Hypothalamus (tissue), 51 donors: Measurements from ENCODE around the gene EFNB1.
A peak's percentile ranks its signal among the peaks of the same experiment; 100 is the strongest.

Experiments used
- DNase-seq, 51 donors: peaks; one replicate each; lab custom pipeline; 2025; lab: John Stamatoyannopoulos, UW

Gene EFNB1

GRCh38 chrX:68841251-68842049, 12.6 kb downstream of the EFNB1 start:
- DNase-seq = peak in 1 of 51 donors; percentile 0

- no peak for DNase-seq
Measured at GRCh38 chrX:68842351-68842750, 13.5 kb downstream of the EFNB1 start.

- no peak for DNase-seq
Measured at GRCh38 chrX:68842781-68843581, 14.2 kb downstream of the EFNB1 start.

- no peak for DNase-seq
Measured at GRCh38 chrX:68843992-68844391, 15.2 kb downstream of the EFNB1 start.

GRCh38 chrX:68844581-68844980, 15.8 kb downstream of the EFNB1 start:
- no peak for DNase-seq

- DNase-seq = no peak
Measured at GRCh38 chrX:68846536-68846935, 17.7 kb downstream of the EFNB1 start.

- DNase-seq = peak in 1 of 51 donors; percentile 1
Measured at GRCh38 chrX:68847172-68847571, 18.4 kb downstream of the EFNB1 start.

GRCh38 chrX:68848189-68848940, 19.5 kb downstream of the EFNB1 start:
- DNase-seq = no peak

- no peak for DNase-seq
Measured at GRCh38 chrX:68851082-68851481, 22.3 kb downstream of the EFNB1 start.

- no peak for DNase-seq
Measured at GRCh38 chrX:68852046-68852445, 23.2 kb downstream of the EFNB1 start.

- DNase-seq = no peak
Measured at GRCh38 chrX:68853665-68854251, 24.9 kb downstream of the EFNB1 start.

- DNase-seq = peak in 2 of 51 donors; percentile 0 to 1
Measured at GRCh38 chrX:68865300-68865699, 36.5 kb downstream of the EFNB1 start.

- no peak for DNase-seq
Measured at GRCh38 chrX:68865926-68866325, 37.1 kb downstream of the EFNB1 start.

- DNase-seq = peak in 2 of 51 donors; percentile 1 to 6
Measured at GRCh38 chrX:68867458-68868112, 38.8 kb downstream of the EFNB1 start.

- DNase-seq = no peak
Measured at GRCh38 chrX:68868316-68868715, 39.5 kb downstream of the EFNB1 start.

- DNase-seq = no peak
Measured at GRCh38 chrX:68868902-68869800, 40.3 kb downstream of the EFNB1 start.

GRCh38 chrX:68870357-68870756, 41.5 kb downstream of the EFNB1 start:
- no peak for DNase-seq

- DNase-seq = no peak
Measured at GRCh38 chrX:68872171-68872570, 43.4 kb downstream of the EFNB1 start.

- DNase-seq = no peak
Measured at GRCh38 chrX:68874076-68874475, 45.3 kb downstream of the EFNB1 start.
